Hepatocyte (in vitro differentiated cells): ENCODE measurements around the gene ADGRB3.

Experiments used
- EZH2 ChIP-seq: fragments of 200-600 bp; sonication (generic); IDR thresholded peaks from 2 replicates; pipeline ENCODE4 v1.6.1; 2016; ENCODE audit warnings: antibody characterized with exemption, mild to moderate bottlenecking, borderline replicate concordance
- TF ChIP-seq, protein P1 (sequence below): fragments of 200-600 bp; sonication (generic); IDR thresholded peaks from 2 replicates; pipeline ENCODE4 v1.5.1; 2016; ENCODE audit warnings: antibody characterized with exemption, mild to moderate bottlenecking; ENCODE audit not compliant: poor library complexity

DNA sequence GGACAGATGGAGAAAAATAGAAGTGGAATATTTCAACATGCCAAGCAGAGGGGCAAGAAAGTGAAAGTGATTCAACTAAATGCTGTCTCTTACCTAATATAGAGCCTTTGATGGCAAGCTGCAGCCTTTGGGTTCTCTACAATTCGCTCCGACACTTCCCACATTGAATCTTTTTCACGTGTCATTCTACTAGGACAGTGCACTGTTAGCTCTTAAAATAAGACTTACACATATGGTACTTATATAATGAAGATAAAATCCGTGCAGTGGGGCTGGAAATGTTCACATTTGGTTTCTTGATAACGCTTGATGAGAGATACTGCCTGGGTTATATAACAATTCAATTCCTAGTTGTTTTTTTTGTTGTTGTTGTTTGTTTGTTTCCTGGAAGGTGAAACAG lies 659.3 kb downstream of the ADGRB3 start:
- TF ChIP-seq, protein P1, sequence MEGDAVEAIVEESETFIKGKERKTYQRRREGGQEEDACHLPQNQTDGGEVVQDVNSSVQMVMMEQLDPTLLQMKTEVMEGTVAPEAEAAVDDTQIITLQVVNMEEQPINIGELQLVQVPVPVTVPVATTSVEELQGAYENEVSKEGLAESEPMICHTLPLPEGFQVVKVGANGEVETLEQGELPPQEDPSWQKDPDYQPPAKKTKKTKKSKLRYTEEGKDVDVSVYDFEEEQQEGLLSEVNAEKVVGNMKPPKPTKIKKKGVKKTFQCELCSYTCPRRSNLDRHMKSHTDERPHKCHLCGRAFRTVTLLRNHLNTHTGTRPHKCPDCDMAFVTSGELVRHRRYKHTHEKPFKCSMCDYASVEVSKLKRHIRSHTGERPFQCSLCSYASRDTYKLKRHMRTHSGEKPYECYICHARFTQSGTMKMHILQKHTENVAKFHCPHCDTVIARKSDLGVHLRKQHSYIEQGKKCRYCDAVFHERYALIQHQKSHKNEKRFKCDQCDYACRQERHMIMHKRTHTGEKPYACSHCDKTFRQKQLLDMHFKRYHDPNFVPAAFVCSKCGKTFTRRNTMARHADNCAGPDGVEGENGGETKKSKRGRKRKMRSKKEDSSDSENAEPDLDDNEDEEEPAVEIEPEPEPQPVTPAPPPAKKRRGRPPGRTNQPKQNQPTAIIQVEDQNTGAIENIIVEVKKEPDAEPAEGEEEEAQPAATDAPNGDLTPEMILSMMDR, result no peak
- TF ChIP-seq EZH2, result no peak
